Mucosa of descending colon (tissue), 3 donors: ENCODE results near the gene RASL11A. TPM values are rescaled to one million over a fixed set of nuclear protein-coding genes. Genes with fewer than 3 reads are reported as not detected.
"Not testable (repeated sequence)": the region's sequence is repeated elsewhere in the genome, so short reads cannot be mapped to it uniquely, and the experiment has no call there.

Experiments used
- ATAC-seq: fragments of 200-7000 bp; cut with Tn5 transposase; one replicate; pipeline ENCODE4 v1.9.1; 2020; ENCODE audit warnings: mild to moderate bottlenecking, moderate library complexity
- DNase-seq, 3 donors: peaks; one replicate each; pipeline ENCODE4 v3.0.0-alpha.2; 2020
- H3K36me3 ChIP-seq: fragments of 200-600 bp; one replicate; pipeline ENCODE4 v1.8.0; 2021; ENCODE audit warnings: low read depth, mild to moderate bottlenecking
- H3K4me1 ChIP-seq: fragments of 200-600 bp; one replicate; pipeline ENCODE4 v1.8.0; 2021; ENCODE audit warnings: low read depth, mild to moderate bottlenecking
- H3K4me3 ChIP-seq: fragments of 200-600 bp; one replicate; pipeline ENCODE4 v1.8.0; 2021; ENCODE audit warnings: mild to moderate bottlenecking
- H3K9me3 ChIP-seq: fragments of 200-600 bp; one replicate; pipeline ENCODE4 v1.8.0; 2021; ENCODE audit warnings: mild to moderate bottlenecking
- CTCF ChIP-seq: fragments of 200-600 bp; IDR thresholded peaks from one replicate; pipeline ENCODE4 v1.8.0; 2022; ENCODE audit warnings: antibody characterized with exemption, mild to moderate bottlenecking
- intact Hi-C, 2 donors: fragments of 100-400 bp; cut with DNase I in 1 of 2; cut with micrococcal nuclease in 1 of 2; formaldehyde crosslinking; loops; one replicate each; pipeline versions ENCODE4 v1.11.0 to v1.11.1; 2022; cut with DNase I, micrococcal nuclease
- total RNA-seq, 3 donors: library from RNA; stranded (reverse); fragmentation: NEBNext Ultra II Directional in 2 of 3; extraction: Animal tissue kit (Norgen Biotek cat#: 25700) in 2 of 3; gene quantifications; one replicate each; pipeline versions ENCODE4 v1.2.1 to v1.2.4, GENCODE V29; 2021 to 2023
- donor health status: DM: no; HTN: no; CAD: no; lungs with moderate emphysema.
- donor health status: DM: no; HTN: no; CAD: no.
- donor health status: DM: no; HTN: yes; CAD: no.

The RASL11A gene
- total RNA-seq, 3 donors from 2014 or later = 27.0 to 75.0 (median 34.9) TPM

- Histone ChIP-seq H3K4me1 (no peaks in the 10 kb centered on the region), H3K9me3 (no peaks in the 10 kb centered on the region), H3K36me3 (no peaks in the 10 kb centered on the region), H3K4me3 (no peak overlapping the region)
- intact Hi-C loops = no loop called here
- DNase-seq (no peak), ATAC-seq (no peak)
- TF ChIP-seq CTCF = no peak
Observed at GRCh38 chr13:27288392-27288791, 17.8 kb downstream of the RASL11A start.

GRCh38 chr13:27289011-27289665 lies 18.5 kb downstream of the RASL11A start:
- no peaks in the 10 kb centered on the region for H3K36me3 ChIP-seq
- no peaks in the 10 kb centered on the region for H3K9me3 ChIP-seq
- no peak for TF ChIP-seq CTCF
- H3K4me1 ChIP-seq = no peaks in the 10 kb centered on the region
- ATAC-seq (no peak), DNase-seq (no peak)
- H3K4me3 ChIP-seq = no peak overlapping the region
- intact Hi-C loops = no loop called here

- Histone ChIP-seq H3K36me3 (no peaks in the 10 kb centered on the region), H3K9me3 (no peaks in the 10 kb centered on the region), H3K4me3 (no peak overlapping the region), H3K4me1 (no peaks in the 10 kb centered on the region)
- ATAC-seq = no peak
- intact Hi-C loops = no loop called here
- TF ChIP-seq CTCF = no peak
- DNase-seq = no peak
Observed at GRCh38 chr13:27290715-27291114, 20.1 kb downstream of the RASL11A start.

GRCh38 chr13:27291967-27292366 lies 21.3 kb downstream of the RASL11A start:
- H3K4me1 ChIP-seq, DNase-seq, H3K4me3 ChIP-seq, H3K36me3 ChIP-seq, H3K9me3 ChIP-seq, intact Hi-C loops, ATAC-seq: not testable (repeated sequence)

GRCh38 chr13:27293076-27293691 lies 22.6 kb downstream of the RASL11A start:
- DNase-seq (no peak), ATAC-seq (no peak)
- no peaks in the 10 kb centered on the region for H3K4me1 ChIP-seq
- H3K9me3 ChIP-seq = no peaks in the 10 kb centered on the region
- intact Hi-C loops = no loop called here
- no peak overlapping the region for H3K4me3 ChIP-seq
- no peak for TF ChIP-seq CTCF
- H3K36me3 ChIP-seq = no peaks in the 10 kb centered on the region

GRCh38 chr13:27293873-27294515 lies 23.4 kb downstream of the RASL11A start:
- peaks cover 2% of the 10 kb centered on the region for H3K4me1 ChIP-seq
- no peak overlapping the region for H3K4me3 ChIP-seq
- no peak for DNase-seq
- no peaks in the 10 kb centered on the region for H3K9me3 ChIP-seq
- ATAC-seq = peak; percentile 54
- H3K36me3 ChIP-seq = no peaks in the 10 kb centered on the region
- intact Hi-C loops = no loop called here
- no peak for TF ChIP-seq CTCF
